Umbilical cord (tissue), 2 donors: ENCODE data around the gene UBE3A. TPM values are rescaled to one million over a fixed set of nuclear protein-coding genes. Genes with fewer than 3 reads are reported as not detected.

Source experiments
- DNase-seq: peaks from one replicate; pipeline ENCODE4 v3.0.0-alpha.2; 2015; ENCODE audit warnings: low spot score
- total RNA-seq: library from RNA; depleted of rRNA; stranded (reverse); fragments of >200 nt; gene quantifications from one replicate; pipeline ENCODE4 v1.2.3, GENCODE V29; 2014; ENCODE audit warnings: low replicate concordance; ENCODE audit not compliant: insufficient read depth

The UBE3A gene
- total RNA-seq, 1 donor from 2014 or later = 108 TPM

DNA sequence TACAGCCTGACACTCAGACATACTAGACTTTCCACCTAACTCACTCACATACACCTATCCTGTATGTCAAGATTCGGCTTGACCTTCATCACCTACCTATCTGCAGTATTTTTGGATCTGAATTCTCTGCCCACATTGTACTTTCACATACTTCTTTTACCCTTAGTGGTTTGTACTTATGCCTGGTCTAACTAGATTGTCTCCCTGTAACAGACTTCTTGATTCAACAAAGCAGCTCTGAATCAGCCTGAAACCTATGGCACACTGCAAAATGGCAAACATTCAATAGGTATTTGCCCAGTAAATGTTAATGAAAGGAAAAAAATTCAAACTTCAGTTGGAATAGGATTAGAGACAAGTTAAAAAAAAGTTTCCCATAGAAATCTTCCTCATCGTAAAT, 106.5 kb downstream of the UBE3A start:
- DNase-seq = no peak

DNA sequence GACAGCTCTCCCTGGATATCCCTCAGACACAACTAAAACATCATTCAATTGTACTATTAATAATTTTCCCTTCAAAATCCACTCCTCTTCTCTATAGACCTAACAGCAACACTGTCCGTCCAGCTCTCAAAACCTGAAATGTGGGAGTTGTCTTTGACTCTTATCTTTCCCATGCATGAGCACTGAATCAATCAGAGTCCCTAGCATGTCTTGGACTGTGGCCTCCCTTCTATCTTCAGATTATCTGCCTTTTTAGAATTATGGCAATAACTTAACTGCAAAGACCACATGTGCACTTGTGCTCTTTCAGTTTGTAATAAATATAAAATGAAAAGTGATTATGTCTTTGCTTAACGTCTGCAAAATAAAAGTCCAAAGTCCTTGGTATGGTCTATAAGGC, 107.0 kb downstream of the UBE3A start:
- no peak for DNase-seq

DNA sequence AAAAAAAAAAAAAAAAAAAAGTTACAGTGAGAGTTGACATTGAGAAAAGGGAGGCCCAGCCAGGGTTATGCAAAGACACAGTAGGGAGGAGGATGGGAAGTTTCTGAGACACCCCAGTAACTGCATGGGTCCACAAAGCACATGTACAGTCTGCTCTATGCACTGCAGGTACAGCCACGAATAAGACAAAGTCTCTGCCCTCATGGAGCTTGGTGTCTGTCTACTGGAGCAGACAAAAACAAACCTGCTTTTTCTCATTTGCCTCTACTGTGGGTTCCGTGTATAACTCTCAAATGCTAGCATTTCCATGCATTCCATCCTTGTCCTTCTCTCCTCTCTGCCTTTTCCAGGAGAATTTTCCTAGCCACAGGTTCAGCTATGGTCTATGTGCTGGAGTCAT, 107.4 kb downstream of the UBE3A start:
- DNase-seq = no peak

DNA sequence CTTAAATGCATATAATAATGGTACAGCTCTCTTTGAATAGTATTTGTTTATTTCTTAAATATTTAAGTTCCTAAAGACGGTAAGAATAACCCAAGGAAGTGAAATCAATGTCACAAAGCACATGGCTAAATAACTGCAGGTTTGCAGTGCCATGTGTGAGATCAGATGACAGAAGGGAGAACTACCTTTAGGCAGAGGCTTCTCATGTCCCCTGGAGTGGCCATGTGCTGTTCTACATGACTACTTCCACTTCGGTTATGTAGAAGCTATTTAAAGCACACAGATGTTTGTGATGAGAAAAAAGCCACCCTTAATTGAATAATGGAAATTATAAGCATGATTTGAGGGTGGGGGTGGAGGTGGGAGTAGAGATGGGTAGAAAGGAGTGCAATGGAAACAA, 109.1 kb downstream of the UBE3A start:
- no peak for DNase-seq

DNA sequence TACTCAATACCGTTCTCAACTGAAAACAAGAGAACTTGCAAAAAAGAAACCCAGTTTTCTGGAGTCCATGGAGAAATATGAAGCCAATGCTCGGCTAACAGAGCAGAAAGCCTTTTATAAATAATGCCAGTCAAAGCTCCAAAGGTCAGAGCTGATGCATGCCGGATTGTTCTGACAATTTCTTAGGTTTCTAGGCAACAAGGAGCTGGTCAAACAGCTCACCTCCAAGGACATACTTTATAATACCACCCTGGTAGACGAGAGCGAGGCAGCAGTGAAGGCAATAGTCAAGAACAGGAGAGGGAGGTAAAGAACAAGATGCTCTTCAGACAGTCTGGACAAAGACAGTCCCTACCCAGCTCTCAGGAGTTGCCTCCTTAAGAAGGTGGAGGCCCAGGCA, 111.1 kb downstream of the UBE3A start:
- DNase-seq = no peak

DNA sequence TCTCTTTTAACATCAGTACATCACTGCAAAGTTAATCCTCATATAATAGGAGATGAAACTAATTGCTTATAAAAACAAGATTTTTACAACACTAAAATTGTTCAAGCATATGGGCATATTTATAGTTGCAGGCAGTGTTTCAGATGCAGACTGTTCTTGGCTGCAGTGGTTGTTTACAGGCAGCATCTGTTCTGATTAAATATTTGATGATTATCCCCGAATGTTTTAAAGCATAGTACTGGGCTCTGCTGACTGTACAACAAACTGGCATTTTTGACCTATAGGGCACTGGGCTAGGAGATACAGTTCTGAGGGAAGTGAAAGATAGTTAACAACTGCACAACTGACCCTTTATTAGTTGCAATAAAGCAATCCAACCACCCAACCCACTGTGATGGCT, 113.6 kb downstream of the UBE3A start:
- DNase-seq = no peak

DNA sequence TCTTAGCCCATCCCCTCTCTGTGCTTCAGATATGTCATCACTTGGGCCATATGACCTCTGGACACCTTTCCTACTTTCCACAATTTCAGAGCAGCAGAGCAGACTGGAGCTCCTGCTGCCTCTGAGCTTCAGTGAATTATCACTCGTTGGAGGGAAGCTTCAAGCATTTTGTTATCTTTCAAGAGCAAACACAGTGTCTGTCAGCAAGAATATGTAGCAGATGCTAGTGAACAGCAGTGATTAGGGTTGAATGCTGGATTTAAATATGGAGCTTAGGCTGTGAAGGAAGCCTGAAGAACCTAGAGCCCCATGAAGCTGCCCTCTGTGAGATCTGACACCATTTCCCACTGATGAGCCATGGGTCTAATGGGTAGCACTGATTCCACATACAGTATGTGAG, 115.4 kb downstream of the UBE3A start:
- DNase-seq = no peak

DNA sequence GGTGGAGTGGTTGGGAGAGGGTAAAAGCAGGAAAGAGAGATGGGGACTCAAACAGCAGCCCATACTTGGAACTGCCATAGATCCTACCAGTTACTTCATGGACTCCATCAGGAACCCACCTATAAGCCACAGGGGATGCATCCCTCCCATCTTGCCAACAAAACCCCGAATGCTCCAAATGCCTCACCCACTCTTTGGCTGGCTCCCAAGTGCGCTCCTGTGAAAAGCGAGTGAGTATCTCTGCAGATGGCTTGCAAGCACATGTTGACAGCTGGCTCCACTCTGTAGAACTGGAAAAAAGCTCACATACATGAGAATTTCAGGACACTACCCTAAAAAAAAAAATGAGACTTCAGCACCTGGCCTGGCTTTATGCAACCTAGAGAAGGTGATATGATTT, 151.0 kb downstream of the UBE3A start:
- no peak for DNase-seq
